VCaP (cell line): ENCODE results near the gene COG7.

ENCODE experiments used
- H3K27ac ChIP-seq: fragments of 450-650 bp; 2 replicates; pipeline ENCODE4 v1.5.1; 2017
- CTCF ChIP-seq: fragments of 450-650 bp; conservative IDR thresholded peaks from 2 replicates; pipeline ENCODE4 v1.5.1; 2017; ENCODE audit warnings: mild to moderate bottlenecking, moderate library complexity

The COG7 gene

GRCh38 chr16:23497543-23497868 lies 44.5 kb upstream of the COG7 start:
- TF ChIP-seq CTCF, result no peak
- H3K27ac ChIP-seq, result no peak overlapping the region

GRCh38 chr16:23496821-23497542 lies 44.0 kb upstream of the COG7 start:
- H3K27ac ChIP-seq, result no peak overlapping the region
- no peak for TF ChIP-seq CTCF

GRCh38 chr16:23495671-23496070 lies 42.7 kb upstream of the COG7 start:
- no peak for TF ChIP-seq CTCF
- no peak overlapping the region for H3K27ac ChIP-seq

- TF ChIP-seq CTCF, result no peak
- no peak overlapping the region for H3K27ac ChIP-seq
Observed at GRCh38 chr16:23494188-23494587, 41.2 kb upstream of the COG7 start.

GRCh38 chr16:23491490-23492391 lies 38.8 kb upstream of the COG7 start:
- no peak for TF ChIP-seq CTCF
- no peak overlapping the region for H3K27ac ChIP-seq

GRCh38 chr16:23486480-23486879 lies 33.5 kb upstream of the COG7 start:
- H3K27ac ChIP-seq, result peak overlapping the region; percentile 19; the same call in 1 of the 2 replicates
- TF ChIP-seq CTCF, result no peak

GRCh38 chr16:23485841-23486240 lies 32.9 kb upstream of the COG7 start:
- H3K27ac ChIP-seq, result no peak overlapping the region
- TF ChIP-seq CTCF, result no peak
